Hepatocyte (in vitro differentiated cells): Measurements from ENCODE around the gene MACROD2. TPM values are rescaled to one million over a fixed set of nuclear protein-coding genes. Genes with fewer than 3 reads are reported as not detected.

ENCODE experiments used
- DNase-seq: peaks from one replicate; pipeline ENCODE4 v3.0.0-alpha.2; 2016; ENCODE audit warnings: low spot score
- H2AFZ ChIP-seq: fragments of 200-600 bp; sonication (generic); 2 replicates; pipeline ENCODE4 v1.6.0; 2016; ENCODE audit warnings: antibody characterized with exemption, mild to moderate bottlenecking
- H3K27ac ChIP-seq: fragments of 200-600 bp; sonication (generic); 2 replicates; pipeline ENCODE4 v1.5.1; 2016; ENCODE audit warnings: mild to moderate bottlenecking
- H3K27me3 ChIP-seq: fragments of 200-600 bp; sonication (generic); 2 replicates; pipeline ENCODE4 v1.6.1; 2016
- H3K36me3 ChIP-seq: fragments of 200-600 bp; sonication (generic); replicated peaks from 2 replicates; pipeline ENCODE4 v1.5.1; 2016; ENCODE audit warnings: low read depth; ENCODE audit not compliant: insufficient read depth
- H3K4me1 ChIP-seq: fragments of 200-600 bp; sonication (generic); 2 replicates; pipeline ENCODE4 v1.5.1; 2016; ENCODE audit warnings: mild to moderate bottlenecking, moderate library complexity; ENCODE audit not compliant: insufficient read depth
- H3K4me2 ChIP-seq: fragments of 200-600 bp; sonication (generic); 2 replicates; pipeline ENCODE4 v1.6.0; 2016
- H3K4me3 ChIP-seq: fragments of 200-600 bp; sonication (generic); 2 replicates; pipeline ENCODE4 v1.5.1; 2016; ENCODE audit warnings: mild to moderate bottlenecking
- H3K79me2 ChIP-seq: fragments of 200-600 bp; sonication (generic); 2 replicates; pipeline ENCODE4 v1.6.0; 2017; ENCODE audit warnings: mild to moderate bottlenecking
- H3K9me2 ChIP-seq: fragments of 200-600 bp; sonication (generic); replicated peaks from 2 replicates; pipeline ENCODE4 v1.6.0; 2017; ENCODE audit warnings: mild to moderate bottlenecking; ENCODE audit not compliant: insufficient read depth
- H3K9me3 ChIP-seq: fragments of 200-600 bp; sonication (generic); 2 replicates; pipeline ENCODE4 v1.5.1; 2016; ENCODE audit warnings: low read depth, mild to moderate bottlenecking
- H4K20me1 ChIP-seq: fragments of 200-600 bp; sonication (generic); 2 replicates; pipeline ENCODE4 v1.6.0; 2016; ENCODE audit warnings: mild to moderate bottlenecking; ENCODE audit not compliant: insufficient read depth, poor library complexity, severe bottlenecking
- EZH2 ChIP-seq: fragments of 200-600 bp; sonication (generic); IDR thresholded peaks from 2 replicates; pipeline ENCODE4 v1.6.1; 2016; ENCODE audit warnings: antibody characterized with exemption, mild to moderate bottlenecking, borderline replicate concordance
- EZH2phosphoT487 ChIP-seq: fragments of 200-600 bp; sonication (generic); IDR thresholded peaks from one replicate; pipeline ENCODE4 v1.6.1; 2018; ENCODE audit warnings: antibody characterized with exemption, mild to moderate bottlenecking, low read depth, moderate library complexity; ENCODE audit not compliant: unreplicated experiment, severe bottlenecking
- whole genome bisulfite sequencing: methylation state at CpG from one replicate; pipeline ENCODE4 v1.1.6; 2016; ENCODE audit warnings: low lambda C conversion rate; ENCODE audit errors: missing lambda C conversion rate; 5-methylcytosine and 5-hydroxymethylcytosine counted together
- polyA plus RNA-seq: library from polyadenylated mRNA; unstranded; fragments of >200 nt; fragmentation: Nextera tagmentation; extraction: Ambion mirVana; gene quantifications from 2 replicates; pipeline ENCODE4 v1.2.1, GENCODE V29; 2016
- total RNA-seq: library from RNA; depleted of rRNA; stranded (reverse); fragments of >200 nt; gene quantifications from 2 replicates; pipeline ENCODE4 v1.2.3, GENCODE V29; 2014
- TF ChIP-seq, protein P1 (sequence below): fragments of 200-600 bp; sonication (generic); IDR thresholded peaks from 2 replicates; pipeline ENCODE4 v1.5.1; 2016; ENCODE audit warnings: antibody characterized with exemption, mild to moderate bottlenecking; ENCODE audit not compliant: poor library complexity

Gene MACROD2
- total and polyA plus RNA-seq, 2 experiments from 2014 or later = 2.4 to 3.1 TPM

DNA sequence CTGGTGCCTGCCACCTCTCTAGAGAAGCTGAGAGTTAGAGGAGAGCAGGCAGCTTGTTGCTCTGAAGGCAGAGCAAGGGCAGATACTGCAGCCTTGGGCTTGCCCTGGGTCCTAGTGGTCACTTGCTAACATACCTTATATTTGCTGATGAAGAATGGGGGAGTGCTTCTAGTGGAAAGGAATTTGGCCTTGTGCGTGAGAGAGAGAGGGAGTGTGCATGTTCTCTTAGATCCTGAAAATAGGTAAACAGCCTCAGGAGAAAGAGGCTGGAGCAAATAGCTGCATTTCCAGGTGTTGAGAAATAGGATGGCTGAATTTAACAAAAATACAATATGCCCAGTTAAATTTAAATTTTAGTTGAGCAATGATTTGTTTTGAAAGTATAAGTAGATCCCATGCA lies 1066.6 kb downstream of the MACROD2 start:
- Histone ChIP-seq H3K4me2 (peak overlapping the region; percentile 4), H4K20me1 (no peaks in the 10 kb centered on the region), H3K9me3 (no peaks in the 10 kb centered on the region), H3K4me3 (no peak overlapping the region), H2AFZ (peak overlapping the region; percentile 9), H3K79me2 (no peaks in the 10 kb centered on the region), H3K27ac (peak overlapping the region; percentile 49), H3K4me1 (peaks cover 18% of the 10 kb centered on the region), H3K27me3 (no peaks in the 10 kb centered on the region), H3K36me3 (no peaks in the 10 kb centered on the region), H3K9me2 (no peaks in the 10 kb centered on the region)
- 44% methylated on average over 1 of the region's 1 CpG for WGBS
- TF ChIP-seq, protein P1, sequence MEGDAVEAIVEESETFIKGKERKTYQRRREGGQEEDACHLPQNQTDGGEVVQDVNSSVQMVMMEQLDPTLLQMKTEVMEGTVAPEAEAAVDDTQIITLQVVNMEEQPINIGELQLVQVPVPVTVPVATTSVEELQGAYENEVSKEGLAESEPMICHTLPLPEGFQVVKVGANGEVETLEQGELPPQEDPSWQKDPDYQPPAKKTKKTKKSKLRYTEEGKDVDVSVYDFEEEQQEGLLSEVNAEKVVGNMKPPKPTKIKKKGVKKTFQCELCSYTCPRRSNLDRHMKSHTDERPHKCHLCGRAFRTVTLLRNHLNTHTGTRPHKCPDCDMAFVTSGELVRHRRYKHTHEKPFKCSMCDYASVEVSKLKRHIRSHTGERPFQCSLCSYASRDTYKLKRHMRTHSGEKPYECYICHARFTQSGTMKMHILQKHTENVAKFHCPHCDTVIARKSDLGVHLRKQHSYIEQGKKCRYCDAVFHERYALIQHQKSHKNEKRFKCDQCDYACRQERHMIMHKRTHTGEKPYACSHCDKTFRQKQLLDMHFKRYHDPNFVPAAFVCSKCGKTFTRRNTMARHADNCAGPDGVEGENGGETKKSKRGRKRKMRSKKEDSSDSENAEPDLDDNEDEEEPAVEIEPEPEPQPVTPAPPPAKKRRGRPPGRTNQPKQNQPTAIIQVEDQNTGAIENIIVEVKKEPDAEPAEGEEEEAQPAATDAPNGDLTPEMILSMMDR = no peak
- TF ChIP-seq EZH2phosphoT487 = no peak
- no peak for TF ChIP-seq EZH2
- peak; percentile 49 for DNase-seq

DNA sequence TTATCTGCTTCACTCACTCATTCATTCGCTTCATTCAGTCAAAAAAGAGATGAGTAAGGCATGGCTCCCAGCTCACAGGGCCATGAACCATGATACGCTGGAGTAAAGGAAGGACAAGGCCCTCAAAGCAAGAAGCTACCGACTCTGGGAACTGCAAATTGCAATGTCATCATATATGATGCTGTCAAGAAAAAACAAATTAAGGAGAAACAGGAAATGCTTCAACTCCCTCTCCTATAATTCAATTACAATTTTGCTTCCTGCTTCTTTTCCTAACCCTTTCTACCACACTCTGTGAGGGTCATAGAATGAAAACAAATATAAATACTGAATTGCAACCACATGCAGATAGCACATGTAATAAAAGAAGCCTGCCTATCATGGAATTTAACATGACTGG lies 1067.8 kb downstream of the MACROD2 start:
- Histone ChIP-seq H3K4me3 (no peak overlapping the region), H3K9me3 (no peaks in the 10 kb centered on the region), H3K79me2 (no peaks in the 10 kb centered on the region), H3K27me3 (no peaks in the 10 kb centered on the region), H3K9me2 (no peaks in the 10 kb centered on the region), H3K4me1 (peaks cover 18% of the 10 kb centered on the region), H4K20me1 (no peaks in the 10 kb centered on the region), H3K36me3 (no peaks in the 10 kb centered on the region), H2AFZ (no peak overlapping the region), H3K27ac (no peak overlapping the region), H3K4me2 (no peak overlapping the region)
- TF ChIP-seq EZH2phosphoT487 (no peak), EZH2 (no peak)
- TF ChIP-seq, protein P1 = no peak
- no peak for DNase-seq
- WGBS = 82% methylated on average over 3 of the region's 3 CpGs

DNA sequence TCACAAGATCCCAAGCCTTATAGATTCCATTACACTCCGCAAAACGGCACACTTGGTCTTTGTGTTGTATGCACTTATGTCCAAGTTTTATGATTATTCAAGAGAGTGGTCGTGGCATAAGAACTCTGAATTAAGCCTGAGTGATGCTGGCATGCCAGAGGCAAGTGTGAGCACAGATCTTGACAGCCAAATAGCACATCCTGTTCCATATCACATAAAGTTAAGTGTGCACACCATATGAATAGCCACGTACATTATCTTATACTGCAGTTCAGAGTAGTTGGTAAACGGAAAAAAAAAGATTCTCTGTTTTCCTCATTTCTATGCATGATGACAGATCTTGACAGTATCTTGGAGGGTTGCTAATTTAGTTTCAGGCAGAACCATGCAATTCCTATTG lies 1069.4 kb downstream of the MACROD2 start:
- H3K36me3 ChIP-seq = no peaks in the 10 kb centered on the region
- no peaks in the 10 kb centered on the region for H3K79me2 ChIP-seq
- no peaks in the 10 kb centered on the region for H4K20me1 ChIP-seq
- no peak overlapping the region for H3K4me3 ChIP-seq
- no peak overlapping the region for H3K27ac ChIP-seq
- no peak overlapping the region for H2AFZ ChIP-seq
- H3K4me2 ChIP-seq = no peak overlapping the region
- DNase-seq = no peak
- TF ChIP-seq EZH2phosphoT487 = no peak
- TF ChIP-seq, protein P1 = no peak
- no peak for TF ChIP-seq EZH2
- no peaks in the 10 kb centered on the region for H3K9me3 ChIP-seq
- WGBS = 71% methylated on average over 5 of the region's 5 CpGs
- no peaks in the 10 kb centered on the region for H3K27me3 ChIP-seq
- H3K4me1 ChIP-seq = peaks cover 18% of the 10 kb centered on the region
- no peaks in the 10 kb centered on the region for H3K9me2 ChIP-seq

DNA sequence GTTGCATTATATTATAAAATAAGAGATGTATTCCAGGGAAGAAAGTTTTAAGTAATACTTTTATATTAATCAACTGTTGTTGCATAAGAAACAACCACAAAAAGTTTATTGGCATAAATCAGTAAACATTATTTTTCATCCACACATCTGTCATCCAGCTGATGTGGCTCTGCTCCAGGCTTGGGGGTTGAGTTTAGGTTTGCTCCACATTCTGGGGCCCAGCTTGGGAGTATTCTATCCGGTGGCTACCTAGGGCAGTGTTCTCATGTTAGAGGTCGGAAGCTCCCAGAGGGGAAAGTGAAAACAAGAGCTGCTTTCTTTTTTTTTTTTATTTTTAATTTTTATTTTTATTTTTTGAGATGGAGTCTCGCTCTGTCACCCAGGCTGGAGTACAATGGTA lies 1070.5 kb downstream of the MACROD2 start:
- Histone ChIP-seq H3K9me3 (no peaks in the 10 kb centered on the region), H4K20me1 (no peaks in the 10 kb centered on the region), H3K9me2 (no peaks in the 10 kb centered on the region), H3K27me3 (no peaks in the 10 kb centered on the region), H2AFZ (no peak overlapping the region), H3K4me3 (no peak overlapping the region), H3K4me2 (no peak overlapping the region), H3K36me3 (no peaks in the 10 kb centered on the region), H3K27ac (no peak overlapping the region), H3K4me1 (peaks cover 17% of the 10 kb centered on the region), H3K79me2 (no peaks in the 10 kb centered on the region)
- 77% methylated on average over 3 of the region's 3 CpGs for WGBS
- TF ChIP-seq, protein P1 = no peak
- TF ChIP-seq EZH2phosphoT487 (no peak), EZH2 (no peak)
- no peak for DNase-seq
